Measurements from ENCODE around the gene STK32C.
"Not testable (repeated sequence)": the region's sequence is repeated elsewhere in the genome, so short reads cannot be mapped to it uniquely, and the experiment has no call there.

Gene STK32C

GRCh38 chr10:132168571-132169030, 139.1 kb downstream of the STK32C start:
- no peak for DNase-seq (ENCODE audit: low read depth)

- DNase-seq (ENCODE audit: low read depth): no peak
Measured at GRCh38 chr10:132167976-132168375, 139.8 kb downstream of the STK32C start.

- no peak for DNase-seq (ENCODE audit: low read depth)
Measured at GRCh38 chr10:132167041-132167674, 140.6 kb downstream of the STK32C start.

- no peak for DNase-seq (ENCODE audit: low read depth)
Measured at GRCh38 chr10:132166216-132166950, 141.4 kb downstream of the STK32C start.

DNA sequence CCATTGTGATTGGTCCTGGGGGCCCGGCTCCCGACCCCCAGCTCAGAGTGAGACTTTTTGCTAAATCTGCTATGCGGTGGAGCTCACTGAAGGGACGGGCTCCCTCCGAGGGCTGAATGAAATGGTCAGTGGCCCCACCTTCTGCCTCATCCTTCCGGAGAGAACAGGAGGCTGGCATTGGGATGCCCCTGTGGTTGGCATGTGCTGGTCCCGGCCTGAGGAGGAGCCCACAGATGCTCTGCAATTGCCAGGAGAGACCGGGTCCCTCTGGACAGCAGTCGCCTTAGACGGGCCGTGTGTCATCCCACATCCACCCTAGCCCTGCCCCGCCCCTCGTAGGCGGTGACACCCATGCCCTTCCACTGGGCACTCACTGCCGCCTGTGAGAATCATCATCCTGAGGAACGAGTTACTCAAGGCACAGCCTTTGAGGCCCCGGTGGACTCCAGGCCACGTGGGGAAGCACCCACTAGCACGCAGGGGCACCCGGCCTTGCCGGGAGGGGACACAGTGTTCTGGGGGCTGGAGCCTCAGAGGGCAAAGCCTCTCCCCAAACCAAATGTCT, 142.3 kb downstream of the STK32C start:
- DNase-seq (ENCODE audit: low read depth): no peak

DNA sequence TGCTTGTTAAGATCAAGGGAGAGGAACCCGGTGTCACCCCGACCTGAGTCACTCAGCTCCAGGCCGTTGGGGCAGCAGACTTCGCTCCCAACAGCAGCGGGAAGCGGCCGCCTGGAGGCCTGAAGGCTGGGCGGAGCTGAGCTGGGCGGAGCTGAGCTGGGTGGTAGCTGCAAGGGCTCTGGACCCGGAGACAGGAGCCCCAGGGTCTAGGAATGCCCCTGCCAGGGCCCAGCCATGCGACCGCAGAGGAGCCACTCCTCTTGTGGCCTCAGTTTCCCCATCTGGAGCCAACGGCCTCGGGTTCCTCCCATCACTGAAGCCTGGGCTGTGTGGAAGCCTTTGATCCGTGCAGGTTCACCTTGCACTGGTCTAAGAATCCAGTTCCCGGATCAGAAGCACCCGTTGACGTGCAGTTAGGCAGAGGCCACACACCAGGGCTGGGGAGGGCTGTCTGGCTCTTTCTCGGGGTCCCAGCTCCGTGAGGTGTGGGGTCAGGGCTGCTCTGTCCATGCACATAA, 142.9 kb downstream of the STK32C start:
- DNase-seq (ENCODE audit: low read depth): no peak

DNA sequence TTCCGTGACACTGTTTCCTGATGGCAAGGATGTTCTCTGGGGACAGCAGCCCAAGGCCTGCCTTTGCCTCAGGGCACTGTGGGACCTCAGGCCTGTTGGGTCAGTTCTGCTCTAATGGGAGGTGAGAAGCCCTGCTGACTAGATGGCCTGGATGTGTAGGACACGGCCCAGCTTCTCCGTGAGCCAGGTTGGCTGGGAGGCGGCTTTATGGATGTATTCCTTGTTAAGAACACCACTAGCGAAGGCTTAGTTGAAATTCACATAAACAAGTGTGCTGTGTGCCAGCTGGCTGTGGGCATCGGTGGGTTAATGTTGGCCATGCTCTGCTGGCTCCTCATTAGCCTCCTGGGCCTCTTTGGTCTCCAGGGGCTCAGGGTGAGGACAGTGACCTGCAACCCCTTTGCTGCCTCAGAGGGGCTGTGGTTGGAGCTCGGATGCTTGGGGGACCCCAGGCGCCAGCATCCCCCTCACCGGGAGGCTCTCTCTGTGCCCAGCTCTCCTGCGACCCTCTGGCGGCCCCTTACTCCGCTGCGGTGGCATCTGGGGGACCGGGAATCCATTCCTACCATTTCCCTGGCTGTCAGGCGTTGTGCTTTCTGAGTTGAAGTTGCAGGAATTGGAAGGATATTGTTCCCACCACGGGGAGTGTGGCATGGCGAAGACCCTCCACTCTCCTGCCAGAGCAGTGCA, 143.8 kb downstream of the STK32C start:
- no peak for DNase-seq (ENCODE audit: low read depth)

- DNase-seq (ENCODE audit: low read depth): peak; percentile 31
Measured at GRCh38 chr10:132163278-132163765, 144.4 kb downstream of the STK32C start.

GRCh38 chr10:132162590-132163277, 145.0 kb downstream of the STK32C start:
- no peak for DNase-seq (ENCODE audit: low read depth)

- DNase-seq (ENCODE audit: low read depth): no peak
Measured at GRCh38 chr10:132162021-132162531, 145.7 kb downstream of the STK32C start.

DNA sequence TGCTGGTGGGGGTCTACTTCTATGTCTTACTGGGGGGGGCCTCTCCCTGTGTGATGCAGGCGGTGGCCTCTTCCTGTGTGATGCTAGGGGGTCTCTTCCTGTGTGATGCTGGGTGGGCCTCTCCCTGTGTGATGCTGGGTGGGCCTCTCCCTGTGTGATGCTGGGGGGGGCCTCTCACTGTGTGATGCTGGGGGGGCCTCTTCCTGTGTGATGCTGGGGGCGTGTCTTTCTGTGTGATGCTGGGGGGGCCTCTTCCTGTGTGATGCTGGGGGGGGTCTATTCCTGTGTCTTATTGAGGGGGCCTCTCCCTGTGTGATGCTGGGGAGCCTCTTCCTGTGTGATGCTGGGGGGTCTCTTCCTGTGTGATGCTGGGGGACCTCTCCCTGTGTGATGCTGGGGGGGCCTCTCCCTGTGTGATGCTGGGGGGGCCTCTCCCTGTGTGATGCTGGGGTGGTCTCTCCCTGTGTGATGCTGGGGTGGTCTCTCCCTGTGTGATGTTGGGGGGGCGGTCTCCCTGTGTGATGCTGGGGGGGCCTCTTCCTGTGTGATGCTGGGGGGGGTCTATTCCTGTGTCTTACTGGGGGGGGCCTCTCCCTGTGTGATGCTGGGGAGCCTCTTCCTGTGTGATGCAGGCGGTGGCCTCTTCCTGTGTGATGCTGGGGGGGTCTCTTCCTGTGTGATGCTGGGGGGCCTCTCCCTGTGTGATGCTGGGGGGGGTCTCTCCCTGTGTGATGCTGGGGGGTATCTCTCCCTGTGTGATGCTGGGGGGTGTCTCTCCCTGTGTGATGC, 146.7 kb downstream of the STK32C start:
- DNase-seq (ENCODE audit: low read depth): not testable (repeated sequence)

DNA sequence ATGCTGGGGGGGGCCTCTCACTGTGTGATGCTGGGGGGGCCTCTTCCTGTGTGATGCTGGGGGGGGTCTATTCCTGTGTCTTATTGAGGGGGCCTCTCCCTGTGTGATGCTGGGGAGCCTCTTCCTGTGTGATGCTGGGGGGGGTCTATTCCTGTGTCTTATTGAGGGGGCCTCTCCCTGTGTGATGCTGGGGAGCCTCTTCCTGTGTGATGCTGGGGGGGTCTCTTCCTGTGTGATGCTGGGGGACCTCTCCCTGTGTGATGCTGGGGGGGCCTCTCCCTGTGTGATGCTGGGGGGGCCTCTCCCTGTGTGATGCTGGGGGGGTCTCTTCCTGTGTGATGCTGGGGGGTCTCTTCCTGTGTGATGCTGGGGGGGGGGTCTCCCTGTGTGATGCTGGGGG, 147.5 kb downstream of the STK32C start:
- DNase-seq (ENCODE audit: low read depth): not testable (repeated sequence)

DNA sequence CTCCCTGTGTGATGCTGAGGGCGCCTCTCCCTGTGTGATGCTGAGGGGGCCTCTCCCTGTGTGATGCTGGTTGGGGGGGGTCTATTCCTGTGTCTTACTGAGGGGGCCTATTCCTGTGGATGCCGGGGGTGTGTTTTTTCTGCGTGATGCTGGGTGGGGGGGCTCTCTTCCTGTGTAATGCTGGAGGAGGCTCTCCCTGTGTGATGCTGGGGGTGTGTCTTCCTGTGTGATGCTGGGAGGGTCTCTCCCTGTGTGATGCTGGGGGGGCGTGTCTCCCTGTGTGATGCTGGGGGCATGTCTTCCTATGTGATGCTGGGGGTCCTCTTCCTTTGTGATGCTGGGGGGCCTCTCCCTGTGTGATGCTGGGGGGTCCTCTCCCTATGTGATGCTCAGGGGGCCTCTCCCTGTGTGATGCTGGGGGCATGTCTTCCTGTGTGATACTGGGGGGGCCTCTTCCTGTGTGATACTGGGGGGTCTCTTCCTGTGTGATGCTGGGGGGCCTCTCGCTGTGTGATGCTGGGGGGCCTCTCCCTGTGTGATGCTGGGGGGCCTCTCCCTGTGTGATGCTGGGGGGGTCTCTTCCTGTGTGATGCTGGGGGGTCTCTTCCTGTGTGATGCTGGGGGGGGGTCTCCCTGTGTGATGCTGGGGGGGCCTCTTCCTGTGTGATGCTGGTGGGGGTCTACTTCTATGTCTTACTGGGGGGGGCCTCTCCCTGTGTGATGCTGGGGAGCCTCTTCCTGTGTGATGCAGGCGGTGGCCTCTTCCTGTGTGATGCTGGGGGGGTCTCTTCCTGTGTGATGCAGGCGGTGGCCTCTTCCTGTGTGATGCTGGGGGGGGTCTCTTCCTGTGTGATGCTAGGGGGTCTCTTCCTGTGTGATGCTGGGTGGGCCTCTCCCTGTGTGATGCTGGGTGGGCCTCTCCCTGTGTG, 148.2 kb downstream of the STK32C start:
- DNase-seq (ENCODE audit: low read depth): not testable (repeated sequence)

- no peak for DNase-seq (ENCODE audit: low read depth)
Measured at GRCh38 chr10:132158823-132159222, 148.9 kb downstream of the STK32C start.

DNA sequence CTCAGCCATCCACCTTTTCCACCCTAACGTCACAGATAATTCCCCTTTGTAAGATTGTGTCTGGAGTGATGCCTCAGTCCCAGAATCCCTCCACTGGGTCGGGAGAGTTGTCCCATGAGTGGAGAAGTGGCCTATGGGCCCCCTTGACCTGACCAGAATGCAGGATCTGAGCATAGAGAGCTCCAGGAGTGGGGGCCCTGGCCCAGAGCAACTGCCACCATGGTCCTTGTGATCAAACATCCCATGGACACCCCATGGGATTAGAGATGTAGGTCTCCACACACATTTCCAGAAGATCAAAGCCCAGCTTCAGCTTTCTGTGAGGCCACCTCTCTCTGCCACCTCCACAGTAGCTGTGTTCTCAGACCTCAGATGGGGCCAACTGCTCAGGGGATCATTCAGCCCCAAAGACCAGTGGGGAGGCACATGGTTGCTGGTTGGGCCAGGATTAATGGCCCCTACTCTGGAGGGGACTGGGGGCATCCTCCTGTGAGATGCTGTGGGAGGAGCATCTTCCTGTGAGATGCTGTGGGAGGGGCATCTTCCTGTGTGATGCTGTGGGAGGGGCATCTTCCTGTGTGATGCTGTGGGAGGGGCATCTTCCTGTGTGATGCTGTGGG, 149.5 kb downstream of the STK32C start:
- no peak for DNase-seq (ENCODE audit: low read depth)

Data from EH (cell line).